HFFc6 (cell line): ENCODE results near the gene RHOBTB1. TPM values are rescaled to one million over a fixed set of nuclear protein-coding genes. Genes with fewer than 3 reads are reported as not detected.

Experiments used
- DNase-seq: peaks from one replicate; pipeline ENCODE4 v3.0.0-alpha.2; 2018
- H3K27ac Mint-ChIP-seq: 2 replicates; pipeline ENCODE4 v1.8.0; 2020; ENCODE audit warnings: mild to moderate bottlenecking, mixed read lengths
- H3K27me3 Mint-ChIP-seq: 2 replicates; pipeline ENCODE4 v1.8.0; 2021; ENCODE audit warnings: mild to moderate bottlenecking, moderate library complexity, mixed read lengths; ENCODE audit not compliant: insufficient read depth
- H3K36me3 Mint-ChIP-seq: 2 replicates; pipeline ENCODE4 v1.8.0; 2021; ENCODE audit warnings: low read depth, mixed read lengths
- H3K4me1 Mint-ChIP-seq: 2 replicates; pipeline ENCODE4 v1.8.0; 2020; ENCODE audit warnings: low read depth, mixed read lengths
- H3K4me3 Mint-ChIP-seq: 2 replicates; pipeline ENCODE4 v1.8.0; 2020; ENCODE audit warnings: mild to moderate bottlenecking, moderate library complexity, mixed read lengths
- H3K9me3 Mint-ChIP-seq: 2 replicates; pipeline ENCODE4 v1.8.0; 2020; ENCODE audit warnings: mild to moderate bottlenecking, mixed read lengths
- CTCF ChIP-seq: fragments of 200-600 bp; sonication (generic); IDR thresholded peaks from 2 replicates; pipeline ENCODE4 v1.5.0; 2021; ENCODE audit warnings: antibody characterized with exemption, mild to moderate bottlenecking
- long read RNA-seq: library from polyadenylated mRNA; unstranded; transcript quantifications from one replicate; pipeline ENCODE4 v2.0.0, GENCODE V29; 2019
- total RNA-seq, 6 experiments: library from RNA; stranded (reverse); fragmentation: NEBNext Ultra II Directional; extraction: Animal tissue kit (Norgen Biotek cat#: 25700); gene quantifications; 2 replicates in 1 of 6; 3 replicates in 5 of 6; pipeline ENCODE4 v1.2.3, GENCODE V29; 2021

RHOBTB1 gene
- 10 to 100 TPM in 2 of 6 experiments, 1 to 10 TPM in 4; 9.0 to 11.7 (median 9.3) TPM for total RNA-seq
- long read RNA-seq, full-length matches to known transcripts: 2 of 12 reads
- long read RNA-seq, partial matches to known transcripts: 3 of 12 reads
- long read RNA-seq, other reads (novel, unspliced or antisense): 7 of 12 reads

- DNase-seq: peak; percentile 77
- no peaks in the 10 kb centered on the region for H3K9me3 Mint-ChIP-seq
- H3K27me3 Mint-ChIP-seq: peaks cover 7% of the 10 kb centered on the region
- peaks cover 4% of the 10 kb centered on the region; the same call in 1 of the 2 replicates for H3K36me3 Mint-ChIP-seq
- peak within 1 kb of the TSS; percentile 95 for H3K4me3 Mint-ChIP-seq
- TF ChIP-seq CTCF: no peak
- peak within 1 kb of the TSS; percentile 99 for H3K27ac Mint-ChIP-seq
- peaks cover 41% of the 10 kb centered on the region for H3K4me1 Mint-ChIP-seq
Measured at GRCh38 chr10:60944058-60944909, at the start of gene RHOBTB1. Gene RHOBTB1, minus strand, starts transcription at chr10:60944185. Its CDS starts 32,643 bp downstream, at chr10:60911542.

GRCh38 chr10:60992636-60993035, 48.7 kb upstream of the RHOBTB1 start:
- H3K27me3 Mint-ChIP-seq: peaks cover 6% of the 10 kb centered on the region
- no peak for TF ChIP-seq CTCF
- no peaks in the 10 kb centered on the region for H3K36me3 Mint-ChIP-seq
- no peak overlapping the region for H3K27ac Mint-ChIP-seq
- H3K9me3 Mint-ChIP-seq: no peaks in the 10 kb centered on the region
- peaks cover 30% of the 10 kb centered on the region for H3K4me1 Mint-ChIP-seq
- no peak overlapping the region for H3K4me3 Mint-ChIP-seq
- DNase-seq: no peak

- H3K4me3 Mint-ChIP-seq: no peak overlapping the region
- no peak for DNase-seq
- no peak overlapping the region for H3K27ac Mint-ChIP-seq
- peaks cover 30% of the 10 kb centered on the region for H3K4me1 Mint-ChIP-seq
- peaks cover 6% of the 10 kb centered on the region for H3K27me3 Mint-ChIP-seq
- no peak for TF ChIP-seq CTCF
- no peaks in the 10 kb centered on the region for H3K9me3 Mint-ChIP-seq
- no peaks in the 10 kb centered on the region for H3K36me3 Mint-ChIP-seq
Measured at GRCh38 chr10:60990663-60991062, 46.7 kb upstream of the RHOBTB1 start.

- Mint-ChIP-seq H3K36me3 (no peaks in the 10 kb centered on the region), H3K4me1 (peaks cover 30% of the 10 kb centered on the region), H3K27me3 (peaks cover 4% of the 10 kb centered on the region), H3K4me3 (no peak overlapping the region), H3K27ac (no peak overlapping the region), H3K9me3 (no peaks in the 10 kb centered on the region)
- no peak for TF ChIP-seq CTCF
- DNase-seq: no peak
Measured at GRCh38 chr10:60989400-60989876, 45.5 kb upstream of the RHOBTB1 start.

- Mint-ChIP-seq H3K9me3 (no peaks in the 10 kb centered on the region), H3K4me1 (peaks cover 19% of the 10 kb centered on the region), H3K27me3 (peaks cover 4% of the 10 kb centered on the region), H3K27ac (no peak overlapping the region), H3K4me3 (no peak overlapping the region), H3K36me3 (no peaks in the 10 kb centered on the region)
- no peak for DNase-seq
- TF ChIP-seq CTCF: no peak
Measured at GRCh38 chr10:60986791-60987190, 42.8 kb upstream of the RHOBTB1 start.
